Measurements from ENCODE around the gene HORMAD2. TPM values are rescaled to one million over a fixed set of nuclear protein-coding genes. Genes with fewer than 3 reads are reported as not detected.
"Not testable (repeated sequence)": the region's sequence is repeated elsewhere in the genome, so short reads cannot be mapped to it uniquely, and the experiment has no call there.

The HORMAD2 gene
- total RNA-seq, 6 donors from 2014 or later = 0.80 TPM; not detected in 5

- Histone ChIP-seq H3K4me1 (peaks cover 21 to 30% (median 25%) of the 10 kb centered on the region in 4 donors), H3K27me3 (no peaks in the 10 kb centered on the region), H3K27ac (no peak overlapping the region), H3K36me3 (no peaks in the 10 kb centered on the region), H3K9me3 (no peaks in the 10 kb centered on the region), H3K4me3 (no peak overlapping the region)
- TF ChIP-seq POLR2A (IDR thresholded peaks at IDR 0.05) = no peak
- TF ChIP-seq EP300 (IDR thresholded peaks at IDR 0.05) = no peak
- no peak for TF ChIP-seq POLR2AphosphoS5 (IDR thresholded peaks at IDR 0.05)
- no peak for TF ChIP-seq CTCF (IDR thresholded peaks at IDR 0.05)
- 87 to 90% methylated on average over 5 of the region's 5 CpGs for WGBS, 2 donors
- no peak for ATAC-seq (ENCODE audit: low FRiP score in 2 of 2)
- no peak for DNase-seq
These were observed 118.0 kb downstream of the HORMAD2 start for GRCh38 chr22:30198152-30198825.

GRCh38 chr22:30198921-30199320 is 118.7 kb downstream of the HORMAD2 start:
- DNase-seq (no peak), ATAC-seq (ENCODE audit: low FRiP score in 2 of 2) (no peak)
- Histone ChIP-seq H3K36me3 (no peaks in the 10 kb centered on the region), H3K9me3 (no peaks in the 10 kb centered on the region), H3K4me3 (no peak overlapping the region), H3K27ac (no peak overlapping the region), H3K27me3 (no peaks in the 10 kb centered on the region), H3K4me1 (peaks cover 21 to 30% (median 22%) of the 10 kb centered on the region in 4 donors)
- 85 to 91% methylated on average over 4 of the region's 4 CpGs for WGBS, 2 donors
- TF ChIP-seq CTCF (IDR thresholded peaks at IDR 0.05) (no peak), POLR2AphosphoS5 (IDR thresholded peaks at IDR 0.05) (no peak), EP300 (IDR thresholded peaks at IDR 0.05) (no peak), POLR2A (IDR thresholded peaks at IDR 0.05) (no peak)

- not testable (repeated sequence) for H3K9me3 ChIP-seq; H3K4me3 ChIP-seq; H3K27me3 ChIP-seq; DNase-seq; H3K36me3 ChIP-seq; H3K27ac ChIP-seq; ATAC-seq (ENCODE audit: low FRiP score in 2 of 2)
- peaks cover 14 to 22% (median 18%) of the 10 kb centered on the region in 4 donors for H3K4me1 ChIP-seq
- 94 to 95% methylated on average over 10 of the region's 10 CpGs for WGBS, 2 donors
These were observed 120.6 kb downstream of the HORMAD2 start for GRCh38 chr22:30200905-30201304.

DNA sequence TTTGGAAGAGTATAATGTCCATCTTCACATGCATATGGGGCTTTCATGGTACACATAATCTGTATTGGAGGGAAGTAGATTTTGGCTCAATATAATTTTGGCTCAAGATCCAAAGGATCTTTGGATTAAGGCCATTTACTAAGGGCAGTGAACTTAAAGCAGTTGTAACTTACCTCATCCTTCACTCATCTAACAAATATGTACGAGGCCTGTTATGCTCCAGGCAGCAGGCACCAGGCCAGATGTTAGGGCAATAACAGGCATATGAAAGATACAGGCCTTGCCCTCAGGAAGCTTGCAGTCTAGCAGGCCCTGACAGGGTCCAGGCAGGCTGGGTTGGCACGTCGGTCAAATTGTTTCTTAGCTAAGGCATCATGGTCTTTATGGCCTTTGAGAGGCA is 121.7 kb downstream of the HORMAD2 start:
- DNase-seq = no peak
- H3K36me3 ChIP-seq = no peaks in the 10 kb centered on the region

DNA sequence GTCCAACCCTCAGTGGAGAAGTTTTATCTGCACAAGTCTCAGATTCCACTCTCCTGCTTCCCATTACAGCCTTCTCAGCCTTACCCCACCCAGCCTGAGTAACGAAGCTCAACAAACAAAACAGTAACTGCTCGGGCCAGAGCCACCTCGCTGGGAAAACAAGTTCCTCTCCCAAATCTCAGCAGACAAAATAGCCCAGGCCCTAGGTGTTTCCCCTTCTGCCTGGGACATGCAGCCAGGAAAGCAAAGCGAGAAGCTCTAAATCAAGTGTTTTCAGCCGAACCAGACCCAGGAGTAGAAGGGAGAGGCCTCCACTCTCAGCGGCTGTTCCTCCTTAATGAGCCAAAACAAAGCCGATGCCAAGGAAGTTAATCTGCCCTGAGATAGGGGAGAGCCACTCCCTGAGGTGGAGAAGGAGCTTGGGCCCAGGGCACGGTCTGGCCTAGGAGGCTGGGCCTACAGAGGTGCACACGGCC is 122.3 kb downstream of the HORMAD2 start:
- Histone ChIP-seq H3K9me3 (no peaks in the 10 kb centered on the region), H3K4me3 (no peak overlapping the region), H3K36me3 (no peaks in the 10 kb centered on the region), H3K27ac (peak overlapping the region; percentile 70 to 81 (median 75)), H3K27me3 (no peaks in the 10 kb centered on the region), H3K4me1 (peaks cover 0 to 22% (median 13%) of the 10 kb centered on the region in 4 donors)
- TF ChIP-seq CTCF (IDR thresholded peaks at IDR 0.05) (no peak), POLR2A (IDR thresholded peaks at IDR 0.05) (peak in 1 of 4 donors; percentile 27), POLR2AphosphoS5 (IDR thresholded peaks at IDR 0.05) (peak in 1 of 2 donors; percentile 44)
- DNase-seq = peak in 1 of 2 donors; percentile 69
- 41 to 65% methylated on average over 9 of the region's 9 CpGs for WGBS, 2 donors
- ATAC-seq (ENCODE audit: low FRiP score in 2 of 2) = peak; percentile 70 to 74

More for the DNA sequence above, 121.7 kb downstream of the HORMAD2 start:
- Histone ChIP-seq H3K4me3 (no peak overlapping the region), H3K27ac (peak overlapping the region; percentile 70 to 81 (median 75)), H3K4me1 (peaks cover 6 to 21% (median 16%) of the 10 kb centered on the region in 4 donors), H3K27me3 (no peaks in the 10 kb centered on the region), H3K9me3 (no peaks in the 10 kb centered on the region)
- TF ChIP-seq EP300 (IDR thresholded peaks at IDR 0.05) (no peak), POLR2AphosphoS5 (IDR thresholded peaks at IDR 0.05) (no peak), CTCF (IDR thresholded peaks at IDR 0.05) (no peak)
- 78 to 80% methylated on average over 3 of the region's 3 CpGs for WGBS, 2 donors
- ATAC-seq (ENCODE audit: low FRiP score in 2 of 2) = no peak
